ENCODE results near the gene NKD2. TPM values are rescaled to one million over a fixed set of nuclear protein-coding genes. Genes with fewer than 3 reads are reported as not detected.

NKD2 gene
- total RNA-seq, 1 experiment from 2014 or later: 12.3 TPM

- no peak for DNase-seq (ENCODE audit: low read depth, low spot score)
- Histone ChIP-seq H3K36me3 (ENCODE audit: control insufficient read depth, insufficient read depth, low read length) (no peaks in the 10 kb centered on the region), H3K9me3 (ENCODE audit: control insufficient read depth, insufficient read depth, low read depth, low read length) (no peaks in the 10 kb centered on the region), H3K27me3 (ENCODE audit: control insufficient read depth, insufficient read depth, low read length) (no peaks in the 10 kb centered on the region), H3K4me3 (ENCODE audit: low read depth in 2 of 2, low read length in 2 of 2) (no peak overlapping the region), H3K4me1 (ENCODE audit: control insufficient read depth, insufficient read depth, low read length) (no peaks in the 10 kb centered on the region), H3K27ac (ENCODE audit: low read length) (no peak overlapping the region)
- CTCF ChIA-PET: no interaction called here
- TF ChIP-seq TCF7L2 (IDR thresholded peaks at IDR 0.05; ENCODE audit: low read depth, low read length) (no peak), REST (IDR thresholded peaks at IDR 0.05; ENCODE audit: insufficient read depth in 1 of 2, low read depth in 2 of 2, low read length in 1 of 2) (no peak), CTCF (IDR thresholded peaks at IDR 0.05) (no peak), POLR2AphosphoS5 (IDR thresholded peaks at IDR 0.05; ENCODE audit: low read depth, low read length) (no peak), SIN3A (IDR thresholded peaks at IDR 0.05; ENCODE audit: borderline replicate concordance, insufficient read depth, low read depth, low read length) (no peak)
- intact Hi-C loops (cut with micrococcal nuclease; ENCODE audit: unreplicated experiment) (no loop called here), in situ Hi-C loops (cut with HindIII; ENCODE audit: low pct_unique_long_range_greater_than_20kb, low sequenced_read_pairs) (no loop called here)
- BruUV-seq (replicated peaks): no TSS peak
- no peak for ATAC-seq
- POLR2A ChIA-PET: no interaction called here
Measured at GRCh38 chr5:1039706-1040260, 31.2 kb downstream of the NKD2 start.

GRCh38 chr5:1040571-1040970, 32.0 kb downstream of the NKD2 start:
- ChIA-PET POLR2A (no interaction called here), CTCF (no interaction called here)
- DNase-seq (ENCODE audit: low read depth, low spot score): no peak
- no TSS peak for BruUV-seq (replicated peaks)
- no peaks in the 10 kb centered on the region for H3K27me3 ChIP-seq (ENCODE audit: control insufficient read depth, insufficient read depth, low read length)
- H3K4me1 ChIP-seq (ENCODE audit: control insufficient read depth, insufficient read depth, low read length): no peaks in the 10 kb centered on the region
- TF ChIP-seq REST (IDR thresholded peaks at IDR 0.05; ENCODE audit: insufficient read depth in 1 of 2, low read depth in 2 of 2, low read length in 1 of 2) (no peak), POLR2AphosphoS5 (IDR thresholded peaks at IDR 0.05; ENCODE audit: low read depth, low read length) (no peak), SIN3A (IDR thresholded peaks at IDR 0.05; ENCODE audit: borderline replicate concordance, insufficient read depth, low read depth, low read length) (no peak), TCF7L2 (IDR thresholded peaks at IDR 0.05; ENCODE audit: low read depth, low read length) (no peak), CTCF (IDR thresholded peaks at IDR 0.05) (no peak)
- H3K4me3 ChIP-seq (ENCODE audit: low read depth in 2 of 2, low read length in 2 of 2): no peak overlapping the region
- H3K9me3 ChIP-seq (ENCODE audit: control insufficient read depth, insufficient read depth, low read depth, low read length): no peaks in the 10 kb centered on the region
- in situ Hi-C loops (cut with HindIII; ENCODE audit: low pct_unique_long_range_greater_than_20kb, low sequenced_read_pairs): no loop called here
- H3K27ac ChIP-seq (ENCODE audit: low read length): no peak overlapping the region
- H3K36me3 ChIP-seq (ENCODE audit: control insufficient read depth, insufficient read depth, low read length): no peaks in the 10 kb centered on the region
- intact Hi-C loops (cut with micrococcal nuclease; ENCODE audit: unreplicated experiment): no loop called here
- no peak for ATAC-seq

Measured in Panc1 (cell line).